PC-9 (cell line): Measurements from ENCODE around the gene DGKG.

Experiments used
- CTCF ChIP-seq: fragments of 200-600 bp; sonication (generic); conservative IDR thresholded peaks from 2 replicates; pipeline ENCODE4 v1.6.1; 2017; ENCODE audit warnings: mixed run types, antibody characterized with exemption, mild to moderate bottlenecking, moderate library complexity
- EZH2 ChIP-seq: fragments of 200-600 bp; sonication (generic); IDR thresholded peaks from 2 replicates; pipeline ENCODE4 v1.8.0; 2017; ENCODE audit warnings: antibody characterized with exemption, low read depth

GRCh38 chr3:186108106-186108940 lies 253.7 kb downstream of the DGKG start:
- TF ChIP-seq CTCF (0 out of 2 replicates have a peak, but pooled peaks have one; percentile 25), EZH2 (no peak)
